Jurkat, Clone E6-1 (cell line): Measurements from ENCODE around the gene EFEMP2.
A peak's percentile ranks its signal among the peaks of the same experiment; 100 is the strongest.
"Not testable (repeated sequence)": the region's sequence is repeated elsewhere in the genome, so short reads cannot be mapped to it uniquely, and the experiment has no call there.

Experiments used
- DNase-seq: peaks from one replicate; pipeline ENCODE4 v3.0.0-alpha.2; 2011; ENCODE audit warnings: low read depth, low spot score
- H3K4me3 ChIP-seq: 2 replicates; pipeline ENCODE4 v1.5.1; 2011; ENCODE audit warnings: mild to moderate bottlenecking, low read length, control low read depth, moderate library complexity

EFEMP2 gene

DNA sequence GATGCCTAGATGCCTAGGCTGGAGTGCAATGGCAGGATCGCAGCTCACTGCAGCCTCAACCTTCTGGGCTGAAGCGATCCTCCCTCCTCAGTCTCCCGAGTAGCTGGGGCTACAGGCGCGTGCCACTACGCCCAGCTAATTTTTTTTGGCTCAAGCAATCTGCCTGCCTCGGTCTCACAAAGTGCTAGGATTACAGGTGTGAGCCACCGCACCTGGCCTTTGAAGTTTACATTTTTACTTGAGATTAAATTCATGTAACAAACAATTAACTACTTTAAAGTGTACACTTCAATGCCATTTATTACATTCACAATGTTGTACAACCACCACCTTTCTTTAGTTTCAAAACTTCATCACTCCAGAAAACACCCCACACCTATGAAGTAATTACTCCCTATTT is 31.1 kb upstream of the EFEMP2 start:
- DNase-seq: no peak
- no peak overlapping the region for H3K4me3 ChIP-seq

DNA sequence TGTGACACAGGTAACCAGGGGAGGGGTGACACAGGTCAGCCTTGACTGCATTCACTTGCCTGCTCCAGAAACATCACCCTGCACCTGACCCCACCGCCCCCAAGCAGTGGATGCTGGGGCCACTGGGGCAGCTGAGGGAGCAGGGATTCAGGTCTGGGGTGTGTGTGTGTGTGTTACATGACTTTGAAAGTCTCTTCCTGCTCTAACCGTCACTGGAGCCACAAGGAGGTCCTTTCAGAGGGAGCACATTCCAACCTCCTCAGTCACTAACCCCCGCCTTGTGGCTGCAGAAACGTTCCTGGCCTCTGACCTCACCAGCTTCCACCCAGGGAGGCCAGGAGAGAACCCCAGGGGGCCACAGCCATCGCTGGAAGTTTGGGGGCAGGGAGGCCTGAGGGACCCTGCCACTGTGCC is 30.5 kb upstream of the EFEMP2 start:
- no peak overlapping the region for H3K4me3 ChIP-seq
- DNase-seq: no peak

GRCh38 chr11:65900899-65901180 is 28.2 kb upstream of the EFEMP2 start:
- no peak for DNase-seq
- no peak overlapping the region for H3K4me3 ChIP-seq

DNA sequence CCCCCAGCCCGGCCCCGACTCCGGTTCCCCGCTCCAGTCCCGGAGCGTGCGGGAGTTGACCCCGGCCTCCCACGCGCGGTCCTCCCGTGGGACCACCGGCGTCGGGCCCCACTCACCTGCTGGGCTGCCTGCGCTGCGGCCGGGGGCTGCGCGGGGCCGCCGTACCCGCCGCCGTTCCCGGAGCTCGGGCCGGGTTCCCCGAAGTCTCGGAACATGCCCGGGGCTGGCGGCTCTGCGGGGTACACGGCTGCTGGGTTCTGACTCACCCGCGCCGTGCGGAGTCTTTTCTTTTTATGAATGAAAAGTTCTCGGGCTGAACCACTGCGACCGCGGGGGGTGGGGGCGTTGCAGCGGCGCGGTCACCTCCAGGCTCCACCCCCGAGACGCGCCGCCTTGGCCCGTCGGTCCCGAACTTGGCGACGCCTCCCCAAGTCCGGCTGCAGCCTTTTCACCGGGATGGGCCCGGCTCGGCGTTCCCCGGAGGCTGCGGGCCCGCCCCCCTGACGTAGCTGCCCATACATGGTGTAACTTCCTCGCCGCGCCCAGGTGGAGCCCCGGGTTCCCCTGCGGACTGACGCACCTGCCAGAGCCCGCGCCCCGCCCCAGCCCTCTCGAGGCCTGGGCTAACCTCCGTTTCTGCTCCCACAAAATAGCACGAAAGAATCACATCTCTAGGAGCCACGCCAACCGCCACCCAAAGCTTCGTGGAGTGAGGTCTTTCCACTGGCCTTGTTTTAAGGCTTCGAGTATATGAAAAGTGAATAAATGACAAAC is 27.7 kb upstream of the EFEMP2 start, which contains the start of gene FOSL1:
TSS of gene FOSL1 (minus strand) at position 264 of the 774 bp plus-strand sequence. CDS start at position 215, 49 bp downstream.
- H3K4me3 ChIP-seq: peak within 1 kb of the TSS; percentile 45

DNA sequence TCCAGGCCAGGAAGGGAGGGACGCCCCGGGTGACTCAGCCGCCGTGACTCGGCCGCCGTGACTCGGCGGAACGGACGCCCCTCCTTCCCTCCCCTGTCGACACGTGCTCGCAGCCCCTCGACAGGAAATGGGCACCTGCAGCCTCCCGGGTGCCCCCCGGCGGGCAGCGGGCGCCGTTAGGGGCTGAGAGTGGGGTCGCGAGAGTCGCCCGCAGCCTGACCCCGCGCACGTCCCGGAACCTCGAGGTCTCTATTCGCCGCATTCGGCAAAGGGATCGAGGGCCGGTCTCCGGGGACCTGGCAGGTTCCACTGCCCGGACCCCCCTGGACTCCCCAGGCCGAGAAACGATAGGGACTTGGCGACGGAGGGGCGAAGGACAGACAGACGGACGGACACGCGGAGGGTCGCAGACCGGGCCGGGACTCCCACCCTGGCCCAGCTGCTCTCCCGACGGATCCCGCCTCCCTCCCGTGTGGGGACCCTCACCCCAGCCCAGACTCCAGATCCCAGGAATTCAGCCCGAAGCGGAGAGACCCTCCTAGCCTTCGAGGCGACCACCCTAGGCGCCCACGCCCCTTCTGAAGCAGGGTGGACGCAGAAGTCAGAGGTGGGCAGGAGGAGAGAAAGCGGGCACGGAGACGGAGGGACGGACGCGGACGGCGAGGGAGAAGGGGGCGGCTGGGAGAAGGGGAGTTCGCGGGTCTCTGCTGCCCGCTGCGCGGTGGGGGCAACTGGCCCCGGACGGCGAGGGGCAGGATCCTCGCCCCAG is 26.9 kb upstream of the EFEMP2 start:
- no peak overlapping the region; the same call in 1 of the 2 replicates for H3K4me3 ChIP-seq
- DNase-seq: no peak

More for the DNA sequence above, 27.7 kb upstream of the EFEMP2 start, which contains the start of gene FOSL1:
- no peak for DNase-seq

DNA sequence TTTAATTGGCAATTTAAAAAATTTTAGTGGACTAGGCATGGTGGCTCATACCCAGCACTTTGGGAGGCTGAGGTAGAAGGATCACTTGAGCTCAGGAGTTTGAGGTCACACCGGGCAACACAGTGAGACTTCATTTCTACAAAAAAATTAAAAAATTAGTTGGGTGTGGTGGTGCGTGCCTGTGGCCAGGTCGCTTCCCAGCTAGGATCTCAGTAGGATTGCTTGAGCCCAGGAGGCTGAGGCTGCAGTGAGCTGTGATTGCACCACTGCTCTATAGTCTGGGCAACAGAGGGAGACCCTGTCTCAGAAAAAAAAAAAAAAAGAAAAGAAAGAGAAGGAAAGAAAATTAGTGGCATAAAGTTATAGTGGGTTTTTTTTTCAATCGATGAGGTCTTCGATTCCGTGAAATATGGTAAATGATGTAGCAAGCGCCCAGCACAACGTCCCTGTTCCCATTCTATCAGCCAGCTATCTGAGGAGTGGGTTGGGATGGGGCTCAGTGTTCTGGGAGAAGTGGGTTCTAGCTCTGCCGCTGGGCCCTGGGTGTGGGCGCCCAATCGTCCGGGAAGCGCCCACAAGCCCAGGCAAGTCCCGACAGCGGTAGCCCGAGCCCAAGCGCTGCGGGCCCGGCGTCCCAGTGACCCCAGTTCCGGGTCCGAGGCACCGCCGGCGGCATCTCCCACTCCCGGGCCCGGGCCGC is 26.2 kb upstream of the EFEMP2 start:
- no peak overlapping the region for H3K4me3 ChIP-seq

DNA sequence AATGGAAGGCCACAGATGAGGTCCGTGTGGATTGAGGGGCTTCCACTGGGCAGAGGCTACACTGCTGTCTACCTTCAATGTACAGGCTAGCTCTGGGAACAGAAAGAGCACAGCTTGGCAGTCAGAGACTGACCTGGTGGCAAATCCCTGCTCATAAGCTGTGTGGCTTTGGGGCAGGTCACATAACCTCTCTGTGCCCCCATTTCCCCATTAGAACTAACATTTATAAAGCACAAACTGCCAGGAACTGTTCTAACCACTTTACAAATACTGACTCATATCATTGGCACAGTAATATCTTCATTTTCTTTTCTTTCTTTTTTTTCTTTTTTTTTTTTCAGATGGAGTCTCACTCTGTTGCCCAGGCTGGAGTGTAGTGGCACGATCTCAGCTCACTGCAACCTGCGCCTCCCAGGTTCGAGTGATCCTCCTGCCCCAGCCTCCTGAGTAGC is 24.4 kb upstream of the EFEMP2 start:
- no peak for DNase-seq
- H3K4me3 ChIP-seq: no peak overlapping the region

More for the DNA sequence above, 26.2 kb upstream of the EFEMP2 start:
- no peak for DNase-seq

DNA sequence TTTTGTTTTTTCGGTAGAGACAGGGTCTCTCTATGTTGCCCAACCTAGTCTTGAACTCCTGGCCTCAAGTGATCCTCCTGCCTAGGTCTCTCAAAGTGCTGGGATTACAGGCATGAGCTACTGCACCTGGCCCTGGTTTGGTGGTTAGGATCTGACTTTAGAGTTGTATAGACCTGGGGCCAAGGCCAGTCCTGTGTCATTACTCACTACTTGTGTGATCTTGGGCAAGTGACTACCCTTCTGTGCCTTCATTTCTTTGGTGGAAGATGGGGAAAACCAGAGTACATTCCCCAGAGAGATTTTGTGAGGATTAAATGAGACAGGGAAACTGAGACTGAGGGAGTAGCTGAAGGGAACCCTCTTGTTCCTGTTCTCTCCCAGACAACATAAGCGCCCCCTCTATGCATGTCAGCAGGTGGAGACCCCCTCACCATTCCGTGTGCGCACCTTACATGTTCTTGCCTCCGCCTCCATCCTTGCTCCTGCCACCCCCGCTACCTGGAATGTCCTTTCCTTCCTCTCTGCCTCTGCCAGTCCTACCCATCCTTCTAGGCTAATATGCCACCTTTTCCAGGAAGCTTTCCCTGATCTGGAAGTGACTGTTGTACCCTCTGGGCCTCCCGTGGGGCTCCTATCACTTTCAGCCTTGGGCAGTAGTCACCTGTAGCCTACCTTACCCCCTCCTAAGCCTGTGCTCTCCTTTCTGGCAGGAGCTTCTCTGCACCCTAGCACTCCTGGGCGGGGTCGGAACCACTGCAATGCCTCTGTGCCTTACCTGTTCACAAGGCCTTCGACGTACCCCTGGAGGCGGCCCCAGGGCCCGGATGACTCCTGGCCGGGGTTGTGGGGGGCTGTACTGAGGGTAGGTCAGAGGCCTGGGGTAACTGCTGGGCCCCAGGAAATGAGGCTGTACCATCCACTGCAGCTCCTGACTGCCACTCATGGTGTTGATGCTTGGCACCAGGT is 23.7 kb upstream of the EFEMP2 start:
- DNase-seq: no peak
- no peak overlapping the region for H3K4me3 ChIP-seq

- no peak overlapping the region for H3K4me3 ChIP-seq
- no peak for DNase-seq
Observed at GRCh38 chr11:65895482-65895981, 22.9 kb upstream of the EFEMP2 start.

- no peak overlapping the region for H3K4me3 ChIP-seq
- no peak for DNase-seq
Observed at GRCh38 chr11:65894034-65894591, 21.5 kb upstream of the EFEMP2 start.

- no peak overlapping the region for H3K4me3 ChIP-seq
- DNase-seq: no peak
Observed at GRCh38 chr11:65892661-65893317, 20.2 kb upstream of the EFEMP2 start.

DNA sequence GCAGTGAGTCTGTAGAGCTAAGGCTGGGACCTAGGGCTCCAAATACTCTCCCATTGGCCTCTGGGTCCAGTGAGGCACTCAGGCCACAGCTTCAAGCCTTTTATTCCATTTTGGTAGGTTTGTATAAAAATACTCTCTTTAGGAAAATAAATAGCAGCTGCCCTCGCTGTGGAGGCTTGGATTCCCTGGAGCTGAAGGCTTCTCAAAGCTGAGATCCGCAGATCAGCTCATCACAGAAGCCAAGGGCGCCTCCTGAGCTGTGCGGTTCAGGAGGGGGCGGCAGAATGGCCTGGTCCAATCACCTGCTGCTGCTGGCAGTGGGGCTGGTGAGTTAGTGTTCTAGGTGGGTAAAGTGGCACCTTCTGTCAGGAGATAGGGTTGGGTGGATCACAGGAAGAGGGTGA is 19.5 kb upstream of the EFEMP2 start:
- H3K4me3 ChIP-seq, DNase-seq: not testable (repeated sequence)

- DNase-seq: no peak
- H3K4me3 ChIP-seq: peak overlapping the region; percentile 67
Observed at GRCh38 chr11:65891219-65892136, 18.9 kb upstream of the EFEMP2 start.

GRCh38 chr11:65890324-65891218 is 18.0 kb upstream of the EFEMP2 start, which contains the start of gene CCDC85B:
CCDC85B (plus strand) TSS chr11:65890673; CDS start chr11:65890784, 111 bp downstream.
- DNase-seq: peak; percentile 92
- H3K4me3 ChIP-seq: peak within 1 kb of the TSS; percentile 67

DNA sequence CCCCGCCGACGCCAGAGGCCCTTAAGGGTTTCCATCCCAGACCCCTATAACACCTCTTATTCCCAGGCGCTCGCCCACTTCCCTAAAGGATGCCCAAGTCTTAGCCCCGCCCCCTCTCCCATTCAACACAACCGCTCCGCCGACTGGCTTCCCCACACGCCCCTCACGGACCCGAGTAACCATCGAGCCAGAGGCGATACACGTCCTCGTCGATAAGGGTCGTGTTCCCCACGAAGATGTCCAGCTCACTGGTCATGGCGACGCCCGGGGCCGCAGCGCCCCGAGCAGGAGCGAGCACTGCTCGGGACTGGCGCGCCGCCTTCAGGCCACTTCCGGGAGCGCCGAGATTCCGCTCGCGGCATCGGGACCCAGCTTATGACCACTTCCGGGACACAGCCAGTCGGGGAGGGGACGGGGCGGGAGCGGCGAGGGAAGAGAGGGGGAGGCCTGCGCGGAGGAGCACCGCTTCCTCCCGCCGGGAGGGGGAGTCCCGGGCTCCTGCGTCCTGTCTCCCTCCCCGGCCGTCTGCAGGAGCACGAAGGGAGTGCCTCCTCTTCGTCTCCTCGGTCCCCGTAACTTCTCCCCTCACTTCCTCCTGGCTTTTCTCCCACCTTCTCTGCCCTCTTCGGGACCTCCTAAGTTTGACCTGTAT is 15.7 kb upstream of the EFEMP2 start, which contains the start of gene FIBP:
TSS of gene FIBP (minus strand) at position 309 of the 652 bp plus-strand sequence. CDS start at position 256, 53 bp downstream.
- peak; percentile 93 for DNase-seq
- H3K4me3 ChIP-seq: peak within 1 kb of the TSS; percentile 92
